ENCODE results near the gene MVD. TPM values are rescaled to one million over a fixed set of nuclear protein-coding genes. Genes with fewer than 3 reads are reported as not detected.

MVD gene
- polyA plus RNA-seq, 1 donor: 27.3 TPM

Other genes starting within 250 kb of the MVD start
- gene ZFPM1, start 209.8 kb downstream of the MVD start, polyA plus RNA-seq (ENCODE audit: insufficient read length): 1.7 TPM
- 34.0 TPM for gene ZC3H18, start 92.7 kb downstream of the MVD start, polyA plus RNA-seq (ENCODE audit: insufficient read length)
- gene IL17C, start 24.5 kb downstream of the MVD start, polyA plus RNA-seq (ENCODE audit: insufficient read length): not detected
- 52.9 TPM for gene CYBA, start 12.0 kb downstream of the MVD start, polyA plus RNA-seq (ENCODE audit: insufficient read length)
- gene SNAI3, start 23.4 kb upstream of the MVD start, polyA plus RNA-seq (ENCODE audit: insufficient read length): 6.4 TPM
- gene RNF166, start 43.3 kb upstream of the MVD start, polyA plus RNA-seq (ENCODE audit: insufficient read length): 14.6 TPM
- gene CTU2, start 43.4 kb upstream of the MVD start, polyA plus RNA-seq (ENCODE audit: insufficient read length): 13.3 TPM
- gene PIEZO1, start 122.1 kb upstream of the MVD start, polyA plus RNA-seq (ENCODE audit: insufficient read length): 71.1 TPM
- gene CDT1, start 140.7 kb upstream of the MVD start, polyA plus RNA-seq (ENCODE audit: insufficient read length): 8.5 TPM
- 60.7 TPM for gene APRT, start 148.8 kb upstream of the MVD start, polyA plus RNA-seq (ENCODE audit: insufficient read length)
- 20.1 TPM for gene GALNS, start 193.9 kb upstream of the MVD start, polyA plus RNA-seq (ENCODE audit: insufficient read length)
- gene TRAPPC2L, start 194.0 kb upstream of the MVD start, polyA plus RNA-seq (ENCODE audit: insufficient read length): 51.7 TPM
- gene PABPN1L, start 203.6 kb upstream of the MVD start, polyA plus RNA-seq (ENCODE audit: insufficient read length): not detected

Data from hindlimb muscle (tissue), 1 donor.